Panc1 (cell line): ENCODE data around the gene TMEM106C. TPM values are rescaled to one million over a fixed set of nuclear protein-coding genes. Genes with fewer than 3 reads are reported as not detected.

ENCODE experiments used
- ATAC-seq: fragments of 200-7000 bp; cut with Tn5 transposase; 2 replicates; pipeline ENCODE4 v1.9.1; 2020; ENCODE audit warnings: mild to moderate bottlenecking, moderate library complexity
- BruUV-seq: library from RNA; stranded (reverse); fragments of 400-500 nt; replicated peaks from 2 replicates; lab custom pipeline; 2021; lab: Mats Ljungman, UMichigan
- CTCF ChIA-PET: fragments of 300-600 bp; sonication (Branson Sonifier 250); formaldehyde crosslinking; loops from one replicate; lab custom pipeline; 2022; ENCODE audit warnings: antibody characterized with exemption; lab: Charles Lee
- POLR2A ChIA-PET: fragments of 300-600 bp; sonication (Branson Sonifier 250); formaldehyde crosslinking; loops from one replicate; lab custom pipeline; 2022; ENCODE audit warnings: antibody characterized with exemption; lab: Charles Lee
- DNase-seq: peaks from one replicate; pipeline ENCODE4 v3.0.0-alpha.2; 2010; ENCODE audit warnings: low read depth, low spot score
- H3K27ac ChIP-seq: 2 replicates; pipeline ENCODE4 v1.5.1; 2011; ENCODE audit warnings: mild to moderate bottlenecking, low read length, inconsistent platforms
- H3K27me3 ChIP-seq: fragments of 200-500 bp; sonication (Bioruptor generic); 2 replicates; pipeline ENCODE4 v1.6.0; 2014; ENCODE audit warnings: low read length, inconsistent platforms; ENCODE audit not compliant: control insufficient read depth, insufficient read depth
- H3K36me3 ChIP-seq: fragments of 200-500 bp; sonication (Bioruptor generic); 2 replicates; pipeline ENCODE4 v1.5.1; 2014; ENCODE audit warnings: inconsistent platforms, mild to moderate bottlenecking, low read length, moderate library complexity; ENCODE audit not compliant: control insufficient read depth, insufficient read depth
- H3K4me1 ChIP-seq: 2 replicates; pipeline ENCODE4 v1.5.1; 2011; ENCODE audit warnings: inconsistent platforms, mild to moderate bottlenecking, low read length, moderate library complexity; ENCODE audit not compliant: control insufficient read depth, insufficient read depth
- H3K4me3 ChIP-seq, 2 experiments: 2 replicates each; pipeline ENCODE4 v1.5.1; 2011 to 2012; ENCODE audit warnings: low read depth in 2 of 2, low read length in 2 of 2, mild to moderate bottlenecking in 2 of 2, inconsistent platforms in 1 of 2, moderate library complexity in 1 of 2
- H3K9me3 ChIP-seq: fragments of 200-500 bp; sonication (Bioruptor generic); 2 replicates; pipeline ENCODE4 v1.5.1; 2014; ENCODE audit warnings: low read depth, mild to moderate bottlenecking, inconsistent platforms, low read length, moderate library complexity; ENCODE audit not compliant: control insufficient read depth, insufficient read depth
- CTCF ChIP-seq: fragments of 450-650 bp; IDR thresholded peaks from 2 replicates; pipeline ENCODE4 v1.5.1; 2017; ENCODE audit warnings: mild to moderate bottlenecking
- POLR2AphosphoS5 ChIP-seq: IDR thresholded peaks from 2 replicates; pipeline ENCODE4 v1.6.1; 2012; ENCODE audit warnings: mild to moderate bottlenecking, low read depth, low read length, moderate library complexity
- REST ChIP-seq, 2 experiments: IDR thresholded peaks; 2 replicates each; pipeline ENCODE4 v1.6.1; 2011 to 2012; ENCODE audit warnings: low read depth in 2 of 2, control low read depth in 1 of 2, low read length in 1 of 2, mild to moderate bottlenecking in 1 of 2, moderate library complexity in 1 of 2; ENCODE audit not compliant: insufficient read depth in 1 of 2
- SIN3A ChIP-seq: IDR thresholded peaks from 2 replicates; pipeline ENCODE4 v1.6.1; 2012; ENCODE audit warnings: low read depth, mild to moderate bottlenecking, low read length, moderate library complexity, borderline replicate concordance; ENCODE audit not compliant: insufficient read depth
- TCF7L2 ChIP-seq: IDR thresholded peaks from 2 replicates; pipeline ENCODE4 v1.6.1; 2011; ENCODE audit warnings: mild to moderate bottlenecking, low read depth, low read length, inconsistent platforms
- in situ Hi-C: cut with HindIII; loops from 2 replicates; pipeline ENCODE4 v1.10.0; 2016; ENCODE audit warnings: low sequenced_read_pairs, low pct_unique_long_range_greater_than_20kb
- intact Hi-C: fragments of 100-400 bp; cut with micrococcal nuclease; formaldehyde crosslinking; loops from one replicate; pipeline ENCODE4 v1.10.0; 2022; ENCODE audit not compliant: unreplicated experiment
- total RNA-seq: library from RNA; stranded (reverse); gene quantifications from one replicate; pipeline ENCODE4 v1.2.1, GENCODE V29; 2021; ENCODE audit not compliant: unreplicated experiment

The TMEM106C gene
- total RNA-seq, 1 experiment from 2014 or later, result 93.7 TPM

DNA sequence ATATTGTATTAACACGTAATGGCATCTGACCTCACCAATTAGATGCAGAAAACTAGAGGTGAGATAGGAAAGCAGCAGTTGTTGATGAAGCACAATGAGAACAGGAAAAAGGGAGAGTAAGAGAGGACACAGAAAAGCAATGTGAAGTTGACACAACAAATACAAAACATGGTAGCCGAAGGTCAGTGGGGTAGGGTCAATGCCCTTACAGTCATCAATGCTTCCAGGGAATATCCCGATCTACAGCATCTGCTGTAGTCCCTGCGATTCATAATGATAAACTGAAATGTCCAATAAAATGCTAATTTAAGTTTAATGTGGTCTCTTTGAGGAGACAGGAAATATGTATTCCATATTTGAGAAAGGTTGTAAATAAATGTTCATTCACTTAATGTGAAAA, 43.8 kb downstream of the TMEM106C start:
- DNase-seq (no peak), ATAC-seq (no peak)
- BruUV-seq, result no TSS peak
- Histone ChIP-seq H3K27me3 (peaks cover 35% of the 10 kb centered on the region), H3K4me1 (peaks cover 14% of the 10 kb centered on the region), H3K36me3 (no peaks in the 10 kb centered on the region), H3K4me3 (no peak overlapping the region), H3K9me3 (no peaks in the 10 kb centered on the region), H3K27ac (no peak overlapping the region)
- intact Hi-C loops (no loop called here), in situ Hi-C loops (no loop called here)
- TF ChIP-seq SIN3A, result no peak
- no peak for TF ChIP-seq POLR2AphosphoS5
- TF ChIP-seq TCF7L2, result no peak
- no peak for TF ChIP-seq REST (IDR thresholded peaks at IDR 0.05; ENCODE audit: insufficient read depth in 1 of 2, low read depth in 2 of 2, low read length in 1 of 2)
- no peak for TF ChIP-seq CTCF
- ChIA-PET POLR2A (no interaction called here), CTCF (no interaction called here)

GRCh38 chr12:48008349-48008748, 45.0 kb downstream of the TMEM106C start:
- intact Hi-C loops, result no loop called here

DNA sequence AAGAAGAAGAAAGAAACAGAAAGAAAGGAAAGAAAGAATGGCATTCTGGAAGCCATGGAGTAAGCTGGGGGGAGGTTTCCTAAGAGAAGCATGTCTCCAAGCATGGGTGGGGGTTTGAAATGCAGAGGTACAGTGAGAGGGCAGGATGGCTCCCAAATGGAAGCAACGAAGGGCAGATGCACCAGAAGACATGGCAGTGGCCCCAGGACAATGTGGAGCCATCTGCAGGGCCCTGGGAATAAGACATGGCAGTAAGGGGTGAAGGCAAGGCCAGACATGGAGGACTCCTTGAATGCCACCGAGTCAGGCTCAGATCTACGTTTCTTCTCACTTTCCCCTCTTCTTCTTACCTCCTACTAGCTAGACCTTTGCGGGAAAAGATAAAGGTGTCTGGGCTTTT, 45.6 kb downstream of the TMEM106C start:
- H3K4me3 ChIP-seq, result no peak overlapping the region
- ATAC-seq (no peak), DNase-seq (no peak)
- H3K27ac ChIP-seq, result no peak overlapping the region
- intact Hi-C loops, result no loop called here
- no peaks in the 10 kb centered on the region for H3K9me3 ChIP-seq
- no peaks in the 10 kb centered on the region for H3K36me3 ChIP-seq
- ChIA-PET CTCF (no interaction called here), POLR2A (no interaction called here)
- in situ Hi-C loops, result no loop called here
- no peaks in the 10 kb centered on the region; the same call in 1 of the 2 replicates for H3K4me1 ChIP-seq
- H3K27me3 ChIP-seq, result peaks cover 33% of the 10 kb centered on the region
- TF ChIP-seq CTCF (no peak), TCF7L2 (no peak), SIN3A (no peak), POLR2AphosphoS5 (no peak), REST (IDR thresholded peaks at IDR 0.05; ENCODE audit: insufficient read depth in 1 of 2, low read depth in 2 of 2, low read length in 1 of 2) (no peak)
- BruUV-seq, result no TSS peak

More at GRCh38 chr12:48008349-48008748, 45.0 kb downstream of the TMEM106C start:
- ChIA-PET CTCF (no interaction called here), POLR2A (no interaction called here)
- TF ChIP-seq TCF7L2, result no peak
- in situ Hi-C loops, result no loop called here
- Histone ChIP-seq H3K9me3 (no peaks in the 10 kb centered on the region), H3K27me3 (peaks cover 32% of the 10 kb centered on the region), H3K36me3 (no peaks in the 10 kb centered on the region), H3K27ac (no peak overlapping the region), H3K4me1 (peaks cover 5% of the 10 kb centered on the region; the same call in 1 of the 2 replicates), H3K4me3 (no peak overlapping the region)
- ATAC-seq, result no peak
- DNase-seq, result no peak
- BruUV-seq, result no TSS peak
